Measurements from ENCODE around the gene DHDDS.
A peak's percentile ranks its signal among the peaks of the same experiment; 100 is the strongest.

GRCh38 chr1:26500488-26501175 is 68.5 kb downstream of the DHDDS start:
- TF ChIP-seq CTCF (conservative IDR thresholded peaks at IDR 0.05; ENCODE audit: low read length) (peak; percentile 51; the same call in 1 of the 2 replicates), EZH2phosphoT487 (IDR thresholded peaks at IDR 0.05; ENCODE audit: borderline replicate concordance, low read depth, low read length) (no peak)
